Activated CD8-positive, alpha-beta memory T cell treated with anti-CD3 and anti-CD28 coated beads, Interleukin-2, amount 50 U/mL, for 24 hours (primary cell): ENCODE results near the gene EIF2A.
"Not testable (repeated sequence)": the region's sequence is repeated elsewhere in the genome, so short reads cannot be mapped to it uniquely, and the experiment has no call there.

Source experiments
- DNase-seq: peaks from one replicate; pipeline ENCODE4 v3.0.0-alpha.2; 2020; ENCODE audit errors: extremely low read depth

The EIF2A gene

DNA sequence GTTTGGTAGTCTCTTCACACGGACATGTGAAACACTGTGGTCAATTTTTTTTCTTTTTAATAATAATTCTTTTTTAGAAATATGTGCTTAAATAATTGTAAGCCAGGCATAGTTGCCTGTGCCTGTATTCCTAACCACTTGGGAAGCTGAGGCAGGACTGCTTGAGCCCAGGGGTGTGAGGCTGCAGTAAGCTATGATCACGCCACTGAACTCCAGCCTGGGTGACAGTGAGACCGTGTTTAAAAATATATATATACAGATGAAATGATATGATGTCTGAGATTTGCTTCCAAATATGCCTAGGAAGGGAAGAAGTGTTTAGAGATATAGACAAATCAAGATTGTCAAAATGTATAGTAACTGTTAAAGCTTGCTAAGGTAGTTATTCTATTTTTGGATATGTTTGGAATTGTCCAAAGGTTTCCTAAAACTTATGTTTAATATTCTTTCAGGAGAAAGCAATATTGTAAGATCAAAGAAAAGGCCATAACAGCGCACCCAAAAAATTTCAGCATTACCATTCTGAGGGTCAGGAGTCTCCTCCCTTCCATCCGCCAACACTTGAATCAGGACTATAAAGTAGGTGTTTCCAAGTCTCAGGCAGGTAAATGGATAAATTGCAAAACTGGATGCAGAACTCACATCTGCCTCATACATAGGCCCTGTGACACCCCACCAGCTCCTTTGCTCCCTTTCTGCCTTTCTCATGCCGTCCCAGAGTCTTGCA is 56.0 kb downstream of the EIF2A start:
- DNase-seq: no peak

DNA sequence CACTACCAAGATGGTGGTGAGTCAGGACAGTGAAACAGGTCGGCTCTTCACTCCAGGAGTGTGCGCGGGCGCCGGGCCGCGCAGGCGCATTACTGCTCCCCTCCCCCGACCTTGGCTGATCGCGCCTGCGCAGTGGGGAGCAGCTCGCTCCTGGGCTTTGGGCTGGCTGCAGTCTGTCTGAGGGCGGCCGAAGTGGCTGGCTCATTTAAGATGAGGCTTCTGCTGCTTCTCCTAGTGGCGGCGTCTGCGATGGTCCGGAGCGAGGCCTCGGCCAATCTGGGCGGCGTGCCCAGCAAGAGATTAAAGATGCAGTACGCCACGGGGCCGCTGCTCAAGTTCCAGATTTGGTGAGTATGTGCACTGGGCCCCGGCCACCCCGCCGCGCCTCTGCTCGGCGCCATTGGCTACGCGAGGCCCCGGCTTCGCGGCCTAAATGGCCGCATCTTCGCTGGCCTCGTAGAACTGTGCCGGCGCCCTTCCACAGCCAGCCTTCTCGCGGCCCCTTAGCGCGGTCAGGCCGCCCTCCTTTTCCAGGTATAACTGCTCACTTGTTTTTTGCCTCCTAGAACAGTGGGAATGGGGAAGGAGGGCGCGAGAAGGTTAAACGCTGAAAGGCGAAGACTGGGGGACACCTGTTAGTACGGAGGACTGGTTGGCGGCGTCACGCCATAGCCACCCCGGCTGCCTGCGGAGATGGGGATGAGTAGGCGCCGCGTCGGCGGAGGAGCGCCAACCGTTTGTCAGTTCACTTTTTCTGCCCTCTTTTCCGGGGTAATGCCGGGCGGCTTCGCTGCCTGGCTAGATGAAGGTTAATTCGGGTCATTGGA is 56.8 kb downstream of the EIF2A start, which contains the start of gene SELENOT:
SELENOT (plus strand) TSS at position 169 of the 827 bp plus-strand sequence; CDS start at position 211, 42 bp downstream.
- DNase-seq: peak; percentile 72

DNA sequence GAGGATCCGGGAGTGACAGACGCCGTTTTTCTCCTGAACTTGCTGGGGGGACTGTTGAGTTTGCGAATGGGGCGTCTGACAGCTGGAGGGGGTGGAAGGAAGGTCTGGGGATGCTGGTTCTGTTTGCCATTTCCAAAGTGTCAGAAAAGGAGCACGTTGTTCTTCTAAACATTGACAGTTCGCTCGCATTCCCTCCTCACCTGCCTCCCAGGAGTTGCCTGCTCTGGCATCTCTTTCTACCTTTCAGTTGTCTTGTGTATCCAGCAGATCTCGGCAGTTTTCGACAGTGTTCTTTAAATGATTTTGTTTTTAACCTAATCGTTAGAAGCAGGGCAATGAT is 57.4 kb downstream of the EIF2A start:
- no peak for DNase-seq

DNA sequence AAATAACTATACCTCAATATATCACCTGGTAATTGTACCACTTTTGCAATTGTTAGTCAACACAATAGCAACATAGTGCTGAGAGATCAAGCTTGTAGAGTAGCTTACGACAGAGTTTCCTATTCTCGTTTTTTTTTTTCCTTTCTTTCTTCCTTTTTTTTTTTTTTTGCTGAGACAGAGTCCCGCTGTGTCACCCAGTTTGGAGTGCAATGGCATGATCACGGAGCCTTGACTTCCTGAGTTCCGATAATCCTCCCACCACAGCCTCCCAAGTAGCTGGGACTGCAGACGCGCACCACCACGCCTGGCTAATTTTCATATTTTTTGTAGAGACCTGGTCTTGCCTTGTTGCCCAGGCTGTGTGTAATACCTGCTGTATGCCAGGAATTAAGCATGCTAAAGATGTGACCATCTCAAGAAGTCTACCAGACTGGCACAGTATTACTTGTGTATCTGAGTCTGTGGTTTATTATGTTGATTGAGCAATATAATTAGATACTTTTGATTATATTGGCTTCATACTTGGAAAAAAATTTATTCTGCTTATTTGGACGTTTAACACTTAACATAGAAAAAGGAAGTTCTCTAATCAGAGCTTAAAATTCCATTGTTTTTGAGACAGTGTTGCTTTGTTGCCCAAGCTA is 59.5 kb downstream of the EIF2A start:
- DNase-seq: no peak

DNA sequence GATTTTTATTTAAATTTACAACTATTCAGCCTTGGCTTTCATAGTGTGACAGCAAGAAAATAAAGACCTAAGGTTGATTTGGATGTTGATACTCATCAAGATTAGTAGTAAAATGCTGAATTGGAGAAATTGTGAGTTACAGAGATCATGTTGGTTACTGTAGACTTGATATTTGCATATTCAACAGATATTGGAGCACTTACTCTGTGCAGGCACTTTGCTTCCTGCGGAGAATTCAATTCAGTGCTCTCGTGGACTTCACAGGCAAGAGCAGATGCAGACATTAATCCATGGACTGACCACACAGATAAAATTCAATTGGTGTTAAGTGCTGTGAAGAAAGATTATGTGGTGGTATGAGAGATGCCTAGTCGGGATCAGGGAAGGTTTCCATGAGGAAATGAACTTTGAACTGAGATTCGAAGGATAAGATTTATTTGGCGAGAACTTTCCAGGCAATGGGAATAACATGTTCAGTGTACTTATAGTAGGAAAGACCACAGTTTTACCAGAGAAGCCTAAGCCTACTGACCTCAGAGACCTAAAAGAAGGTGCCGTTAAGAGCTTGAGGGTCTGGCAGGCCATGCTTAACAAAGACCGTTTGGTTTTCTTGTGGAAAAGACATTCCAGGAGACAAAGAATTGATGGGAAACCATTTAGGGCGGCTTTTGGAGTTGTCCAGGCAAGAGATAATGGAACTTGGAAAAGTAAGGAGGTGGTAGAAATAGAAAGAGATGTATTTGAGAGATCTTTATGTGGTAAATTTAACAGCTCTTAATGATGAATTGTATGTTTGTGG is 60.9 kb downstream of the EIF2A start:
- no peak for DNase-seq

DNA sequence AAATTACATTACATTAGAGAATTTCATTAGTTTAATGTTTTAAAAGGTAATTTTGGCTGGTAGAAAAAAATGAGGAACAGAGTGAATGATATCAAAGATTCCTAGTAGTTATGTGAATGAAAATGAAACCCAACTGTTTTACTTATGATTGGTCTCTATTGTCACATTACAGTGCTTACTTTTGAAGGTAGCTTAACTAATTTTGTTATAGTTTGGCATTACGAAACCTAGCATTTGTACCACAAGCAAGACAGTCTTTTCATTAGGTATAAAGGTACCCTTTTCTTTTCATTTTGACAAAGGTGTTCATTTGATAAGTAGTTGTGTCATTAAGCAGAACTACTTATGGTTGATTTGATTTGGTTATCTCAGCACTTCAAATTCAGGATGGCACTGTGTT is 63.4 kb downstream of the EIF2A start:
- DNase-seq: no peak

DNA sequence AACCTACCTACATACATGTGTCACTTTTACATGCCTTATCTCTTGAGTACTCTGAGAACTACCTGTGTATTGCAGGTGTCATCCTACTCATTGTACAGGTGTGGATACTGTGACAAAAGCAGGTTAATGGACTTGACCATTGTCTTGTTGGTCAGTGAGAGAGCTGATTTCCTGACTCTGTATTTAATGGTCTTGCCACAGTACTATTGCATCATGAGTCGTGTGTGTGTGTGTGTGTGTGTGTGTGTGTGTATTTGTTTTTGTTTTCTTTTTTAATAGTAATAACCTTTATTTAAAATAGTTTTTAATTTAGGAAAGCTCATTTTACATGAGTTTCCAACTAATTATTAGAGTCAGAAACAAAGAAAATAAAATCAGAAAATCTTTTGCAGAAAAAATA is 64.2 kb downstream of the EIF2A start:
- DNase-seq: no peak

DNA sequence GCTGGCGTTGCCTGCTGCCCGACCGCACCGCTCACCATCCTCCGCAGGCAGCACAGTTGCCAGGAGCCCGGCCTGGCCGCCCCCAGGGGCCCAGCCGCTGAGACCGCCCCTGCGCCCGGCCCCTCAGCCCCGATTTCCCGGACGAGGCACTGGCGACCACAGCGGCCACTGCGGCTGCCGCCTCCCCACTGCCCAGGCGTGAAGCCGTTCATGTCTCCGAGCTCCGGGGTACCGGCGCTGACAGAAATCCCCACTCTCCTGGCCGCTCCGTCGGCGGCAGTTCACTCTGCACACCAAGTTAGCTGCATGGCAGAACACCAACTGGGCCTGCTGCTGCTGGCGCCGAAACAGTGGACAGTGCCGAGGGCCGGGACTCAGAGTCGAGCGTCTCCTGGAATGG is 65.1 kb downstream of the EIF2A start:
- no peak for DNase-seq

DNA sequence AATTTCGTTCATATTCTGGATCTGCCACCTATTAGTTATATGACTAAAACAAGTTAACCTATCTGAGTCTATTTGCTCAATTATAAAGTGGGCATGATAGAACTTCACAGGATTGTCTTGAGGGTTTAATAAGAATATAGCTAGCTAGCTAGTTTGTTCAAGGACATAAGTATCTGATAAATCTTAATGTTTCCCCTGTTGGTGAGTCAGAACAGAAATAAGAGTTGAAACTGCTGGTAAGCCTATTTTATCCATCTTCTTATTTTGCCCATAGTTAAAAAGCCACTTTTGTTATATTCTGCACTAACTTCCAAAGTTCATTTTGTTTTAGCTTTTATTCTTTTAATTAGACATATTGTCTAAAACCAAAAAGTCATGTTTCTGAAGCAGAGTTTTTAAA is 65.9 kb downstream of the EIF2A start:
- no peak for DNase-seq

DNA sequence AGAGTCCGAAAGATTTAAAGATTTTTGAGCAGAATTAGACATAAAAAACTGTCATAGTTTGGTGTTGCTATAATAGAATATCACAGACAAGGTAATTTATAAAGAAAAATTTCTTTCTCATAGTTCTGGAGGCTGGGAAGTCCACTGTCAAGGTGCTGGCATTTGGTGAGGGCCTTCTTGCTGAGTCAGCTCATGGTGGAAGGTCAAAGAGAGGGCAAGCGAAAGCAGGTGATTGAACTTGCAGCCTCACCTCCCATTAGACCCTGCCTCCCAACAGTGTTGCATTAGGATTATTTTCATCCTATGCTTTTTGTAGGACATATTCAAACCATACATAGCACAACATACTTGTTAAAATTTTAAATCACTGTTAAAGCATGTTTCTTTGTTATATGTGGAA is 66.4 kb downstream of the EIF2A start:
- DNase-seq: no peak

DNA sequence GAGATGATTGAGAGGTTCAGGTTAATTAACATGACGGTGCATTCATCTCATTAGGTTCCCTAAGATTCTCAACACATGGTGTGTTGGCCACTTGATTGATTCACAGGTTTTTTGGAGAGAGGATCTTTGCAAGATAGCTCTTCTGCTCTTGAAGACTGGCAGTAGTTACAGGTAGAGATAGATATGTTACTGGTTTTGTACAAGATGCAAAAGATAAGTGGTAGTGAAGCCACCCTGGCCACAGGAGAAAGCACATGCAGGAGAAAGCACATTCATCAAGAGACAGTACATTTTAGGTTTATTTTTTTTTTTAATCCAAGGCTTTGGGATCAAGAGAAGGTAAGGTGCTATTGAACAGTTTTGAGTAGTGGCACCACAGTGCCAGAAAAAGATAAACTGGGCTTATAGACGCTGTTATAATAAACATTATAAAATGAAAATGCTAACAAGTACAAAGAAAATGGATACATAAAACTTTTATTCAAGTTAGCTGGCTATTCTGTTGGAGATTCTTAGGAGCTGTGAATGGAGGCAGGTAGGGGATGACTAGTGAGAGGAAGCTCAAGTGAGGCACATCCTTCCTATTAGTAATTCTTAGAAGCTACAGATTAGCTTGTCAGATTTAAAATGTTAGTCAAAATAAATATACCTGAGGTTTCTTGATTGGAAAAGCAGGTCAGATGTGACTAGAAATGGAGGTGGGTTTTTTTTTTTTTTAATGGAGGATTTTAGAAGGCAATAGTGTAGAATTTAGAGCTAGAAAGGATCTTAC is 67.3 kb downstream of the EIF2A start:
- no peak for DNase-seq

DNA sequence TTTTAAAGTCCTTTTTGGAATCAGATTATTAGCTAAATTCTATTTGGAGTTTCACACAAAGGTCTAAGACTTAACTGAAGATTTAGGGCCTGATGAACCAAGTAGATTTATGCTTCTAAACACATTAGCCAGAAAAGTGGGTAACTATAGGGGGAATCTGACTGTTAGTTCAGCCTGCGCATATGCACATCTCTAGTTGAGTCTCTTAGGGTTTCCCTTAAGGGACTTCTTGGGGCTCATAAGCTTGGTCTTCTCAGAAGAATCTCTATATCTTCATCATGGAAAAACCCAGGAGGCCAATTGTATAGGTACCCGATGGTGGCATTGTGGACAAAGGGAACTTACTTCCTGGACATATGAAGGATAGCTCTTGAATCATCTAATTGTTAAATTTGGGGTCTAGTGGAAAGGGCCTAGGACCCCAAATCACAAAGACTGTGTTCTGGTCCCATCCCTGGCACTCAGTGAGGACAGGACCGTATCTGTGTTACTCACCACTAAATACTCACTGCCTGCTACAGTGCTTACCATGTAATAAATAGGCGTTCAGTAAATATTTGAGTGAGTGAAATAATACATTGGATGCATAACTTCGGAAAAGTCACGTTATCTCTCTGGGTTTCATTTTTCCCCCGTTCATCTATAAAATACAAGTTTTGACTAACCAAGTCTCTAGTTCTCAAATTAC is 73.6 kb downstream of the EIF2A start:
- DNase-seq: no peak

DNA sequence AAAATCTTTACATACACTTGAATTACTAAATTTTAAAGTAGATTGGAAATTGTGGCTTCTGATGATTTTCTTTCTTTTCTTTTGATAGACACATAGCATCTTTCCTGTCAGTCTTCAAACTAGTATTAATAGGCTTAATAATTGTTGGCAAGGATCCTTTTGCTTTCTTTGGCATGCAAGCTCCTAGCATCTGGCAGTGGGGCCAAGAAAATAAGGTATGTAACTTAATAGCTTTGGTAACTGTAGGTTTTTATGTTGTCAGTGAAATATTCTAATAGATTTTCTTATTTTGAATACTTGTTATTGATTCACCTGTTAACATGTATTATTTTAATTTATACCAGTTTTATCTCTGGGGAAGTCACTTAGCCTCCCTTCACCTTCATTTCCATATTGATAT is 76.4 kb downstream of the EIF2A start:
- DNase-seq: not testable (repeated sequence)

DNA sequence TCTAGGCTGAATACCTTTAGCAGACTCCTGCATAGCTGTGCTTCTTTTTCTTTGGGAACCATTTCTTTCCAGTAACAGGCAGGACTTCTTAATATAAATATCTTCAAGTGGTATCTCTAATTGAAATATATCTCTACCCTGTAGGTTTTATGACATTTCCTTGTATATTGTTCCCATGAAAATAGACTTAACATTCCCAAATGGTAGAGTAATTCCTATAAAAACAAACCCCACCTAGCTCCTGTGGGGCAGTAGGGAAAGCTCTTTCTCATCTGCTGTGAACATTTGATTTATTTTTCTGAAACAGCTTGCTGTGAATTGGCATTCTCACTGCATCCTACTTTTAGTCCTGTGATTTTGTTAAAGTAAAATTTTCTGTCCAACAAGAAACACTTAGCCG is 77.4 kb downstream of the EIF2A start:
- no peak for DNase-seq

DNA sequence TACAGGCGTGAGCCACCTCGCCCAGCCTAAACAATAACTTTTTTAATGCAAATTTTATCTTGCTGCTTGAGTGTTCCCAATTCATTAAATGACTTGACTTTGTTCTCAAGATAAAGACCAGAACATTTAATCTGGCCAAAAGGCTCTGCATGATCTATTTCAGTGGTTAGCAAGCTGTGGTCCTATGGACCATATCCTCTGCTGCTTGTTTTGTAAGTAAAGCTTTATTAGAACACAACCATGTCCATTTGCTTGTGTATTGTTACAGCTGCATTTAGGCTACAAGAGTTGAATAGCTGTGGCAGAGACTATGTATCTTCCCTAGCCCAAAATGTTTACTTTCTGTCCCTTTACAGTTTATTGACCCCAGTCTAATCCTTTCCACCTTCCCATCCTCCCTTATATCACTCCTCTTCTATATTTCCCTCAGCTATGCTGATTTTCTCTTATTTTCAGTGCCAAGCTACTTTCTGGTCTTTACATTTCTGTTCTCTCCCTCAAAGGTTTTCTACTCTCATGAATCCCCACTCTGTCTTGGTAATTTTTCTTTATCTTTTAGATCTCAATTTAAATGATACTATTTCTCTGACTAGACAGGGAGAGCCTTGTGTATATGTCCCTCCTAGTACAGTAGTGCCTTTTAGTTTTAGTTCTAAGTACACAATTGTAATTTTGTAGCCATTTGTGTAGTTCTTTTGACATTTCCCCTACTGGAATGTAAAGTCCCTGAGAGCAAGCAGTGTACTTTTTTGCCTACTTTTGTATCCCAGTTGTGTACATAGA is 79.8 kb downstream of the EIF2A start:
- no peak for DNase-seq

DNA sequence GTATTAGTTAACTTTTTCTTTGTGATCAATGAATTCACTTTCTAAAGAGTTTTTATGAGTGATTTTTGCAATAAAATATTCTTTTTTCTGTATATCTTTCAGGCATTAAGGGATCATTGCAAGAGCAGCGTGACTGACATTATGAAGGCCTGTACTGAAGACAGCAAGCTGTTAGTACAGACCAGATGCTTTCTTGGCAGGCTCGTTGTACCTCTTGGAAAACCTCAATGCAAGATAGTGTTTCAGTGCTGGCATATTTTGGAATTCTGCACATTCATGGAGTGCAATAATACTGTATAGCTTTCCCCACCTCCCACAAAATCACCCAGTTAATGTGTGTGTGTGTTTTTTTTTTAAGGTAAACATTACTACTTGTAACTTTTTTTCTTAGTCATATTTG is 81.0 kb downstream of the EIF2A start:
- no peak for DNase-seq

DNA sequence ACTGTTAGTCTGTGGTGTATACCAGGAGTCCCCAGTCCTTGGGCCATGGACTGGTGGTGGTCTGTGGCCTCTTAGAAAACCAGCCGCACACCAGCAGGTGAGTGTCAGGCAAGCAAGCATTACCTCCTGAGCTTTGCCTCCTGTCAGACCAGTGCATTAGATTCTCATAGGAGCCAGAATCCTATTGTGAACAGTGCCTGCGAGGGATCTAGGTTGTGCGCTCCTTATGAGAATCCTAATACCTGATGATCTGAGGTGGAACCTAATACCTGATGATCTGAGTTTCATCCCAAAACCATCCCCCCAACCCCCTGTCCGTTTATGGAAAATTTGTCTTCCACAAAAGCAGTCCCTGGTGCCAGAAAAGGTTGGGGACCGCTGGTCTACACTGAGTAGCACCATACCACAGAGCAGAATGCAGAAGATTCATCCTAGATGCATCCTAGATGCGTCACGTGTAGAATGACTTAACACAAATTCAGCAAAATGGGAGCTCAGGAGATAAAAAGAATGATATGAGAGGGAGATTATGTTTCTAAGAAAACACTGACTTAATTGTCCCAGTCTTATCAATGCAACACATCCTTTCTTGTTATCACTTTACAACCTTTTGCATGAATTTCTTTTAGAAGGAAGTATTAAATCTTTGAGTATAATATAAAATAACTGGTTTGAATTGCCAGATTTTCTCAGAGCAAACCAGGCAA is 85.1 kb downstream of the EIF2A start:
- no peak for DNase-seq

DNA sequence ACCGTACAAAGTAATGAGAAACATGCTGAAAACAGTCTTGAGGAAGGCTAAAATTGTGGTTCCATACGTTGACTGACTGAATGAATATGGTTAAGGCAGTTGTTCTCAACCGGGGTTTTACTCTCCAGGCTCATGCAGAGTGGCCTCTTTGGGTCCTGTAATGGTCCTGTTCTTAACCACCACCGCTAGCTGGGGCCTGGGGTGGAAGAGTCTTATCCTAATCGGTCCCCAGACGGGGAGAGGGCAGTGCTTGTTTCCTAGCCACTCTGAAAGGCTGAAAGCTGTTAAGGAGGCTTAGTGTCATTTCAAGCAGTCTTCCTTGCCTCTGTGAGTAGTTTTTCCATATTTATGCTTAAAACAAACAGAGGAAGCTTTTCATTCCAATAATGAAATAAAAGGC is 88.5 kb downstream of the EIF2A start:
- no peak for DNase-seq

DNA sequence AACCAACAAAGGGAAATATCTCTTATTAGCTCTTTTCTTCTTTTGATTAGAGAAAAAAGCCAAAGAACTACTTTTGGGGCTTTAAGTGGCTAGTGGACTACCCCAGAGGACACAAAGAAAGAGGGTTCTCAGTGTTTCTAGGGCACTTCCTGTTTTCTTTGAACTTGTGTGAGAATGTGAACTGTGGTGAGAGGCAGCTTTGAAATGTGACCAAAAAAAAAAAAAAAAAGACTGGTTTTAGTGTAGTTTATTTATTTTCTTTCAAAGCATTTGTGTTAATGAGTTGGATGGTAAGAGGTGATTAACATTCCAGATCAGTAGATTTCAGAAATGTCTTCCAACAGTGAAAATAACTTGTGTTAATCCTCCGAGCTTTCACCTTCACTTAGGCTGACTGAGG is 88.9 kb downstream of the EIF2A start:
- DNase-seq: no peak
